BE2C (cell line): ENCODE results near the gene UBE2O.

Source experiments
- DNase-seq: peaks from one replicate; pipeline ENCODE4 v3.0.0-alpha.2; 2020
- H3K27me3 ChIP-seq: fragments of 250-450 bp; sonication (Bioruptor Pico); 2 replicates; pipeline ENCODE4 v1.5.1; 2020; ENCODE audit warnings: mild to moderate bottlenecking
- H3K36me3 ChIP-seq: fragments of 250-450 bp; sonication (Bioruptor Pico); 2 replicates; pipeline ENCODE4 v1.5.1; 2020; ENCODE audit warnings: mild to moderate bottlenecking
- H3K4me1 ChIP-seq: fragments of 250-450 bp; sonication (Bioruptor Pico); 2 replicates; pipeline ENCODE4 v1.5.1; 2020
- H3K4me3 ChIP-seq: 2 replicates; pipeline ENCODE4 v1.5.1; 2011; ENCODE audit warnings: low read depth, low read length
- H3K9me3 ChIP-seq: fragments of 250-450 bp; sonication (Bioruptor Pico); 2 replicates; pipeline ENCODE4 v1.5.1; 2020
- TF ChIP-seq, protein P1 (sequence below): IDR thresholded peaks from 2 replicates; pipeline ENCODE4 v1.5.1; 2012; ENCODE audit warnings: mild to moderate bottlenecking, low read depth, low read length

Gene UBE2O

DNA sequence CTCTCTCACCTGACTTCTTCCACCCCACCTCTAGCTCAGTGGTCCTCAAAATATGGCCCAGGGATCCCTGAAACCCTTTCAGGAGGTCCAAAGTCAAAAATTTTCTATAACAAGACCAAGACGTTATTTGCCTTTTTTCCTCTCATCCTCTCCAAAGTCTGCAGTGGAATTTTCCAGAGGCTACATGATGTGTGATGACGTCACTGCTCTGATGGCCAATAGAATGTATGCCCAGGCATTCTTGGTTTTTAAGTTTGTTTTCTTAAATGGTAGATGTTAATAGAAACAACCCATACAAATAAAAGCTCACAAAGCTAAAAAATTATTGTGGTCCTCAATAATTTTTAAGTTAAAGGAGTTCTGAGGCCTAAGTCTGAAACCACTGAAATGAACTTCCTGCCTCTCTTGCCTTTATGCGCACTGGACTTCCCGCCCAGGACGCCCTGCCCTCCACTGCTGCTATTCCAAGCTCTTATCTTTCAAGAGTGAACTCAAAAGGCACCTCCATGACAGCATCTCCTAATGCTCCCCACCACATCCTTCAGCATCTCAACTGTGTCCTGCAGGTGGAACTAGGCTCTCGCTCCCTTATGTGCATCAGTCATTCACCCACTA lies 13.5 kb downstream of the UBE2O start:
- DNase-seq: no peak
- Histone ChIP-seq H3K9me3 (no peaks in the 10 kb centered on the region), H3K4me3 (no peak overlapping the region), H3K4me1 (peaks cover 4% of the 10 kb centered on the region), H3K27me3 (no peaks in the 10 kb centered on the region), H3K36me3 (peaks cover 5% of the 10 kb centered on the region)
- TF ChIP-seq, protein P1, sequence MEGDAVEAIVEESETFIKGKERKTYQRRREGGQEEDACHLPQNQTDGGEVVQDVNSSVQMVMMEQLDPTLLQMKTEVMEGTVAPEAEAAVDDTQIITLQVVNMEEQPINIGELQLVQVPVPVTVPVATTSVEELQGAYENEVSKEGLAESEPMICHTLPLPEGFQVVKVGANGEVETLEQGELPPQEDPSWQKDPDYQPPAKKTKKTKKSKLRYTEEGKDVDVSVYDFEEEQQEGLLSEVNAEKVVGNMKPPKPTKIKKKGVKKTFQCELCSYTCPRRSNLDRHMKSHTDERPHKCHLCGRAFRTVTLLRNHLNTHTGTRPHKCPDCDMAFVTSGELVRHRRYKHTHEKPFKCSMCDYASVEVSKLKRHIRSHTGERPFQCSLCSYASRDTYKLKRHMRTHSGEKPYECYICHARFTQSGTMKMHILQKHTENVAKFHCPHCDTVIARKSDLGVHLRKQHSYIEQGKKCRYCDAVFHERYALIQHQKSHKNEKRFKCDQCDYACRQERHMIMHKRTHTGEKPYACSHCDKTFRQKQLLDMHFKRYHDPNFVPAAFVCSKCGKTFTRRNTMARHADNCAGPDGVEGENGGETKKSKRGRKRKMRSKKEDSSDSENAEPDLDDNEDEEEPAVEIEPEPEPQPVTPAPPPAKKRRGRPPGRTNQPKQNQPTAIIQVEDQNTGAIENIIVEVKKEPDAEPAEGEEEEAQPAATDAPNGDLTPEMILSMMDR: no peak

DNA sequence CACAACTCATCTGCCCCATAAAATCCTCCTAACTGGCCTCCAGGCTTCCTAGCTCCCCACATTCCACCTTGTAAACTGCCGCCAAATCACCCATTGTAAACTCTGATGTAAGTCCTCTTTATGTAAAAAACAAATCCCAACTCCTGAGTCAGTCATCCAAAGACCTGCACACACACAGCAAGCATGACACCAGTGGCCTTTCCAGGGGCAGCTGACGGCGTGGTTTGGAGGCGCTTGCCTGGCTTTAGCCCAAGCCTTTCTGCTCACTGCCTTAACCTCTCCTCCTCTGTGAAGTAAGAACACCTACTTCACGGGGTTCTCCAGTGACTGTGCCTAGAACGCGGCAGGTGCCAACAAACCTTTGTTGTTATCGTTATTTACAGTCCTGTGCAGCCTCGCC lies 14.0 kb downstream of the UBE2O start:
- H3K4me1 ChIP-seq: peaks cover 4% of the 10 kb centered on the region
- H3K9me3 ChIP-seq: no peaks in the 10 kb centered on the region
- TF ChIP-seq, protein P1: no peak
- no peak overlapping the region for H3K4me3 ChIP-seq
- no peak for DNase-seq
- H3K27me3 ChIP-seq: no peaks in the 10 kb centered on the region
- peaks cover 3% of the 10 kb centered on the region; the same call in 1 of the 2 replicates for H3K36me3 ChIP-seq

DNA sequence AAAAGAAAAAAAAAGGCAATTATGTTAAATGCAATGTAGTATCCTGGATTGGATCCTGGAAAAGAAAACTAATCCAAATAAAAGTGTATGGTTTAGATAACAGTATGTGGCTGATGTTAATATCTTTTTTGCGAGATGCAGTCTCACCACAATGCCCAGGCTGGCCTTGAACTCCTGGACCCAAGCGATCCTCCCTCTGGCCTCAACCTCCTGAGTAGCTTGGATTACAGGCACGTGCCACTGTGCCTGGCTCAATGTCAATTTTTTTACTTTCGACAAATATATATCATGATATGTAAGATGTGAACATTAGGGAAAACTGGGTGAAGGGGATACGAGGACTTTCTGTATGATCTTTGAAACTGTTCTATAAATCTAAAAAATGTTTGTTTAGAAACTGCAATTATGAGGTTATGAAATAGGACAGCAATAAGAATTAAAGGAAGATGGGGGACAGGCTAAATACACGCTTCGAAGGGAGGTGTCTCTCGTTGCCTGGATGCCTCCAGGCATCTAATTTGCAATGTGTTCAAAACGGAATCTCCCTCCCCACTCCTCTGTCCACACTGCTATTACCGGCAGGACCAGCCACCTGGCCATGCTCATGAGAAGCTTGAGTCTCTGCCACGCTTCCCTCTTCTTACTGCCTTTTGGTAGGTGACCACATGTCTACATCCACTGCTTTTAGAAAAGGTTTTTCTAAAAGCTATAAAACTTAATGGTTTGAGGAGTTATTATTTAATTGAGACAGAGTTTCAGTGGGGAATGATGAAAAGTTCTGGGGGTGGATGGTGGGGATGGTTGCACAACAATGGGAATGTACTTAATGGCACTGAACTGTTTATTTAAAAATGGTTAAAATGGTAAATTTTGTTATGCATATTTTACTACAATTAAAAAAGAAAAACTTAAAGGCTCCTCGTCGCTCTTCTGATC lies 15.2 kb downstream of the UBE2O start:
- Histone ChIP-seq H3K4me3 (no peak overlapping the region), H3K27me3 (no peaks in the 10 kb centered on the region), H3K36me3 (peaks cover 3% of the 10 kb centered on the region; the same call in 1 of the 2 replicates), H3K4me1 (peaks cover under 1% of the 10 kb centered on the region), H3K9me3 (no peaks in the 10 kb centered on the region)
- TF ChIP-seq, protein P1: no peak
- DNase-seq: no peak

DNA sequence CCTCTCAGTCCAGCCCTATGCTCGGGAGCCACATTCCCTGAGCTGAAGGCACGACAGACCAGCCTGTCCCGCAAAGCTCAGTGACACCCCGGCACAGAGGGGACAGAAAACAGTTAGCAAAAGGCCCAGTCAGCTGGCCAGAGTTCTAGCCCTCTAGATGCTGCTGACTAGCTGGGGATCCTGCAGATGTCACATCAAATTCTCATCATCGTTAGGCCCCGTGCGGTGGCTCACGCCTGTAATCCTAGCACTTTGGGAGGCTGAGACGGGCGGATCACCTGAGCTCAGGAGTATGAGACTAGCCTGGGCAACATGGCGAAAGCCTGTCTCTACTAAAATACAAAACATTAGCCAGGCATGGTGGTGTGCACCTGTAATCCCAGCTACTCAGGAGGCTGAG lies 17.2 kb downstream of the UBE2O start:
- no peak overlapping the region for H3K4me3 ChIP-seq
- H3K9me3 ChIP-seq: no peaks in the 10 kb centered on the region
- no peaks in the 10 kb centered on the region for H3K4me1 ChIP-seq
- H3K27me3 ChIP-seq: no peaks in the 10 kb centered on the region
- no peak for DNase-seq
- TF ChIP-seq, protein P1: no peak
- peaks cover 2% of the 10 kb centered on the region; the same call in 1 of the 2 replicates for H3K36me3 ChIP-seq

DNA sequence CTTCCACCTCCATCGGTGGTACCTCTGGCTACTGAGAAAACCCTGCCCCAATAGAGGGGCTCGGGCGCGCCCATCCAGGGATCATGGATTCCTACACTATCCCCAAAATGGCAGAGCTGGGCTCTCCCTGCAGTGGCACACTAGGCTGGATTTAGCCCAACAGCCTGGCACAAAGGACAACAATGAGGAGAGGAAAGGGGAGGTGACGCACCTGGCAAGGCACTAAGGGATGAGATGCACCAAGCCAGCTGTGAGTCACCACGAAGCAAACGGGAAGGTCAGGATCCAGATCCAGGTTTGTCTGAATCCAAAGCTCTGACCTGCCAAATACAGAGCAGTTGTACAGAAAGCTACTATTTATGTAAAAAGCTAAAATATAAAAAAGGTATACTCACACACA lies 18.1 kb downstream of the UBE2O start:
- Histone ChIP-seq H3K4me1 (no peaks in the 10 kb centered on the region), H3K27me3 (no peaks in the 10 kb centered on the region), H3K9me3 (no peaks in the 10 kb centered on the region), H3K4me3 (no peak overlapping the region), H3K36me3 (no peaks in the 10 kb centered on the region)
- DNase-seq: no peak
- TF ChIP-seq, protein P1: no peak

DNA sequence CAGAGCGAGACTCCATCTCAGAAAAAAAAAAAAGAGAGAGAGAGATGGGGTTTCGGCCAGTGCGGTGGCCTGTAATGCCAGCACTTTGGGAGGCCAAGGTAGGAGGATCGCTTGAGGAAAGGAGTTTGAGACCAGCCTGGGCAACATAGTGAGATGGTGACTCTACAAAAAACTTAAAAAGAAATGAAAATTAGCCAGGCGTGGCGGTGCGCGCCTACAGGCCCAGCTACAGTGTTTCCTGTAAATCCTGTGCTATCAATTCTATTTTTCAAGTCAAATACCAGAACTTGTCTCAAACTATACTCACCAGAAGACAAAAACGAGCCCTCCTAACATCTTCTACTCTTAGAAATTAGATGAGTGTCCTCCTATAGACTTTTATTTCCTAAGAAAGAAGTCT lies 19.3 kb downstream of the UBE2O start:
- Histone ChIP-seq H3K36me3 (no peaks in the 10 kb centered on the region), H3K27me3 (no peaks in the 10 kb centered on the region), H3K4me1 (no peaks in the 10 kb centered on the region), H3K4me3 (no peak overlapping the region), H3K9me3 (no peaks in the 10 kb centered on the region)
- DNase-seq: no peak
- TF ChIP-seq, protein P1: no peak
